ES-I3 (cell line): ENCODE measurements around the gene HIF1A.

Experiments
- H3K36me3 ChIP-seq: 2 replicates; pipeline ENCODE4 v1.6.1; 2013; ENCODE audit warnings: mild to moderate bottlenecking, low read length, control low read depth, moderate library complexity; ENCODE audit not compliant: insufficient read depth
- H3K4me1 ChIP-seq: 2 replicates; pipeline ENCODE4 v1.6.1; 2013; ENCODE audit warnings: mild to moderate bottlenecking, control low read depth, low read length; ENCODE audit not compliant: insufficient read depth
- H3K9ac ChIP-seq: 2 replicates; pipeline ENCODE4 v1.6.1; 2013; ENCODE audit warnings: low read depth, mild to moderate bottlenecking, low read length, moderate library complexity
- H3K9me3 ChIP-seq: 2 replicates; pipeline ENCODE4 v1.6.1; 2013; ENCODE audit warnings: mild to moderate bottlenecking, low read length, moderate library complexity; ENCODE audit not compliant: control insufficient read depth, insufficient read depth

The HIF1A gene

DNA sequence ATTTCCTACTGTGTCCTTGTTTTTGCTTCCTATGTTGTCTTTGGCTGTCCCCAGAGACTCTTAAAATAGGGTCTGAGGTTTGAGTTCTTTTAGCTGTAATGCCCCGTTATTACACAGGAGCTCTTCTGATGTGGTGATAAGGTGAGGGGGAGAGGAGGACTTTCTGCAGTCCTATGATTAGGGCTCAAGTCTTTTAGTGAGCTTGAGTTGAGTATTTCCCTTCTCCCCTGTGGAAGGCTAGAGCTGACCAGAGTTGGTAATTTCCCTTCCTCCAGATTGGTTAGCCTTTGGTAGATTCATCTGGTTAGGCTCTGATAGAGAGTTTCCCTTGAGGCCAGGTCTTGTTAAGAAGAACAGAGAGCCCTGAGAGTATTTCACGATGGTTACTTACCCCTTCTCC is 4.3 kb upstream of the HIF1A start:
- no peak overlapping the region for H3K9ac ChIP-seq
- H3K9me3 ChIP-seq = no peaks in the 10 kb centered on the region
- no peaks in the 10 kb centered on the region for H3K36me3 ChIP-seq
- peaks cover 8% of the 10 kb centered on the region; the same call in 1 of the 2 replicates for H3K4me1 ChIP-seq

DNA sequence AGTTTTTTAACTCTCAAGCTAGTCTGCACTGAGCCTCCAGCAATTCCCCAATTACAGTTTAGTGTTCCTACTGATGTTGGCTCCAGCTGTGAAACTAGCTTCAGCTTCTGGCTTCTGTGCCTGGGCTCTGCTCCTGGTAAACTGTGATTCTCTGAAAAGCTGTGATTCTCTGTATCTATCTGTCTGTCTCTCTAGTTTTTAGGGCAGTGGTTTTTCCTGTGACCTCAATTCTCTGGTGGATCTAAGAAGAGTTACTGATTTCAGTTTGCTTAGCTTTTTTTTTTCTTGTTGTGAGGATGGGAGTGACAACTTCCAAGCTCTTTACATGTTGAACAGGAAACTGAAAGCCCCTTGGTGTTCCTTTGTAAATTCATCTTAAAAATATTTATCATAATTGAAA is 3.8 kb upstream of the HIF1A start:
- Histone ChIP-seq H3K9me3 (no peaks in the 10 kb centered on the region), H3K4me1 (peaks cover 8% of the 10 kb centered on the region; the same call in 1 of the 2 replicates), H3K9ac (no peak overlapping the region), H3K36me3 (no peaks in the 10 kb centered on the region)

DNA sequence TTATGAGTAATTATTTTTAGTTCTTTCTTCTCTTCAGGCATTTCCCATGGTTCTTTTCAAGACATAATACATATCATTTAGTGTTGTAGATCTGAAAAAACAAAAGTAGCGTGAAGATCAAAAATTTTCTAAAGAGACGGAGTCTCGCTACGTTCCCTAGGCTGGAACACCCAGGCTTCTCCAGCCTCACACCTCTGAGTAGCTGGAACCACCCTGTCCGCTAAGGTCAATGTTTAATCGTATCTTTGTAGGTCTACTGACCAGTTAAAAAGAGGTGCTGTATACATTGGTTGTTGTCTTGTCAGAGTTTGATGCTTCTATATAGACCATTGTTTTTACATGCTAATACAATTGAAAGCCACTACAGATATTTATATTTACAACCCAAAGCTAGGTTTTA is 1.3 kb upstream of the HIF1A start:
- no peak overlapping the region for H3K9ac ChIP-seq
- no peaks in the 10 kb centered on the region for H3K36me3 ChIP-seq
- H3K4me1 ChIP-seq = peaks cover 15% of the 10 kb centered on the region
- H3K9me3 ChIP-seq = no peaks in the 10 kb centered on the region

DNA sequence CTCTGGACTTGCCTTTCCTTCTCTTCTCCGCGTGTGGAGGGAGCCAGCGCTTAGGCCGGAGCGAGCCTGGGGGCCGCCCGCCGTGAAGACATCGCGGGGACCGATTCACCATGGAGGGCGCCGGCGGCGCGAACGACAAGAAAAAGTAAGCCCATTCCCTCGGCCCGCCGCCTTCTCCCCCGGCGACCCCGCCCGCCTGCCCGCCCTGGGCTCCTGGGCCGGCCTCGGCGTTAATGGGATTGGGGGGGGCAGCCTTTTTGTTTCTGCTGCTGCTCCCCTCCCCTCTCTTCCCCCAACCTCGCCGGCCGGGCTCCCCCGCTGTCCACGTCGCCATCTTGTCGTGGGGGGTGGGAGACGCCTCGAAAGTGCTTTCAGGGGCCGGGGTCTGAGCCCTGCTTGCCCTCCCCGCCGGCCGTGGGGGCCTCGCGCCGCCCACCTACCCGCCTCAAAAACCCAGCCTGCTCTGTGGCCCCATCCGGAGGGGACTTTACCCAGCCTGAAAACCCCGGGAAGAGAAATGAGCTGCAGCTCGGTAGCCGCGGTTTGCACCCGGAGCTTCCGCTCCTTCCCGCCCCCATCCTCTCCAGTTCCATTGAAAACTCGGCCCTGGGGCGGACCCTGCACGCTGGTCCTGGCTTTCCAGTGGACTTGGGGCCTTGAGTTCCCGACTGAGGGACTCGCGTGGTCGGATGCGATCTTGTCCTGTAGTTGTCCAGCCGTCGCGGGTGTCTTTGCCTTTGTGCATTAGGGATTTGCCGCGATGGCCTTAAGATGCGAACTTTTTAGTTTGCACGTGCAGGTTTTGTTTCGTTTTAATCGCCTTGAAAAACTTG is 598 bp downstream of the HIF1A start:
- Histone ChIP-seq H3K9me3 (no peaks in the 10 kb centered on the region), H3K9ac (peak overlapping the region; percentile 99), H3K36me3 (no peaks in the 10 kb centered on the region), H3K4me1 (peaks cover 14% of the 10 kb centered on the region)

DNA sequence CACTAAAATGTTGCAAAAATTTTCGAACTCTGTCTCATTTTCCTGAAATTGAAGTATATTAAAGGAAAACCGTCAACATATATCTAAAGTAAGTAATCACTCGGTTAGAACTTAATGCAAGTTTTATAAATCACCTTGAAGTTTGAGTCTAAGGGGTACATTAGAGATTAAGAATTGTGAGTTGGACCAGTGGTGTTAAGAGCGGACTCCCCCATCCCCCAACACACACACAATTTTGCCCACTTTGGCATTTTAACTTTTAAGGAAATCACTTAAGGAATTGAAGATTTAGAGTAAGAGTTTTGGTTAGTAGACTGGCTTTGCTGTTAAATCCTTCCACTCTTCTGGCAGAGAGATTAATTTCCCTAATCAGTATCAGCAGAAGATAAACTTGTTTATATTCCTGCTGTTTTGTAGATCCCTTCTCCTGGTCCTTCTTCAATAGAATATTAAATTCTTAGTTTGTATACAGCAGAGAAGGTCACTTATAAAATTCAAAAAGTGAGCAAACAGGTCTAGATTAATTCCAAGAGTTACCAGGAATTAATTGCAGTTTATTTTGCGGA is 1.5 kb downstream of the HIF1A start:
- Histone ChIP-seq H3K36me3 (no peaks in the 10 kb centered on the region), H3K9me3 (no peaks in the 10 kb centered on the region), H3K4me1 (peaks cover 9% of the 10 kb centered on the region), H3K9ac (peak overlapping the region; percentile 99)

DNA sequence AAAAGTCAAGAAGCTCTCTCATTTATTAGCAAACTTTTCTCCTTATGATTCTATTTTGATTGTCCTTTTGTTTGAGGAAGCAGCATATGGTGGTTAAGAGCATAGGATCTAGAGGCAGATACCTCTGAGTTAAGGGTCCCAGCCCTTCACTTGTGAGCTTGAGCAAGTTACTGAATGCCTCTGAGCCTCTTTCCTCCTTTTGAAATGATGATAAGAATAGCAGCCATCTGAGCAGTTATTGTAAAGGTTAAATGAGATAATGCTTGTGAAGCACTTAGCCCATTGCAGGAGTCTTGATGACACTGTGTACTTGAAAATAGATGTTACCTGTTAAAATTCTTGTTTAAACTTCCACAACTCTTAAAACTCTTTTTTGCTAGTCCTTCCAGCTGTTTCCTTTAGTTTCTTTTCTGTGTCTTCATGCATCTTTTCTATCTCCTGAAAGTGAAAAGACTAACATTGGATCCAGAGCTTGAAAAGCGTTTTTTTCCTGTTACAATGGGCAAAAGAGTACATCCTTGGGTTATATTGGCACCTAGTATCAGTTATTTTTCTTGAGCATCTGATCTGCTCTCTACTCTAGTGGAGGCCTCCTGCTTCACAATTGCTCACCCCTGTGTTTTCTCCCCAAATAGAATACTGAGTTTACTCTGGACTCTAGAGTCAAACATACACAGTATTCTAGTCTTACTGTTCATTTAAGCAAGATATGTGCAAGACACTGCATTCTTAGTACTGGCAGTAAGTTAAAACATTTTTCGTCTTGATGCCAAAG is 3.1 kb downstream of the HIF1A start:
- H3K4me1 ChIP-seq = peaks cover 9% of the 10 kb centered on the region
- H3K9ac ChIP-seq = peak overlapping the region; percentile 99; the same call in 1 of the 2 replicates
- no peaks in the 10 kb centered on the region for H3K36me3 ChIP-seq
- H3K9me3 ChIP-seq = no peaks in the 10 kb centered on the region

DNA sequence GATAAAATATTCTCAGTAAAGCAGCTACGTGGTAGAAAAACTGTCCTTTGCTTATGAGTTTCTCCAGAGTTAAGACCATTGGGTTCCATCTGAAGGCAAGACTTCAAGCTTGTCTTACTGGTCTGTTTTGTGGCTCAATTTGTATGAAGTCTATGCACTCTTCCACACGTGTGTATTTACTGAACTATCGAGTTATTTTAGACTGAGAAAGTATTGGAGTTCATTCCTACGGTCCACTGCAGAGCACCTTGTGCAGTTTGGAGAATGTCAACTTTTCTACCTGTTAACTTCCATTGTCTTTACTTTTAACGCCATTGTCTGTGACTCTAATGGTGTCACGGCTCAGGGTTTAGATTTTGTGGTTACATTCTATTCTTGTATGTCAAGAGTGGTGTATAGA is 3.7 kb downstream of the HIF1A start:
- peak overlapping the region; percentile 99; the same call in 1 of the 2 replicates for H3K9ac ChIP-seq
- H3K9me3 ChIP-seq = no peaks in the 10 kb centered on the region
- peaks cover 15% of the 10 kb centered on the region for H3K4me1 ChIP-seq
- H3K36me3 ChIP-seq = no peaks in the 10 kb centered on the region

DNA sequence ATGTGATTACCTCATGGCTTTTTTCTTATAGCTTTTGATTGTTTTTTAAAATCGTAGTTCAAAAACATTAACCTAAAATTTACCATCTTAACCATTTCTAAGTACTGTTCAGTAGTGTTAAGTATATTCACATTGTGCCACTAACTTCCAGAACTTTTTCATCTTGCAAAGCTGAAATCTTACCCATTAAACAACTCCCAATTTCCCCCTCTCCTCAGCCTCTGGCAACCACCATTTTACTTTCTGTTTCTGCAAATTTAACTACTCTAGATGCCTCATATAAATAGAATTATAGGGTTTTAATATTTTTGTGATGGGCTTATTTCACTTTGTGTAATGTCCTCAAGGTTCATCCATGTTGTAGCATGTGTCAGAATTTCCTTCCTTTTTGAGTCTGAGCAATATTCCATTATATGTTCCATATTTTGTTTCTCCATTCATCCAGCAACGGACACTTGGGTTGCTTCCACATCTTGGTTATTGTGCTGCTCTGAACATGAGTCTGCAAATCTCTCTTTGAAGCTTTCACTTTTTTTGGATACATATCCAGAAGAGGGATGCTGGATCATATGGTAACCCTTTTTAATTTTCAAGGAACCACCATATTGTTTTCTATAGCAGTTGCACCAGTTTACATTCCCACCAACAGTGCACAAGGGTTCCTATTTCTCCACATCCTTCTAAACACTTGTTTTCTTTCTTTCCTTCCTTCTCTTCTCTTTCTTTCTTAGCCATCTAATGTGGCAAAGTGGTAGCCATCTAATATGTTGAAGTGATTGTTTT is 5.0 kb downstream of the HIF1A start:
- Histone ChIP-seq H3K4me1 (peaks cover 24% of the 10 kb centered on the region), H3K36me3 (no peaks in the 10 kb centered on the region), H3K9ac (no peak overlapping the region), H3K9me3 (no peaks in the 10 kb centered on the region)

DNA sequence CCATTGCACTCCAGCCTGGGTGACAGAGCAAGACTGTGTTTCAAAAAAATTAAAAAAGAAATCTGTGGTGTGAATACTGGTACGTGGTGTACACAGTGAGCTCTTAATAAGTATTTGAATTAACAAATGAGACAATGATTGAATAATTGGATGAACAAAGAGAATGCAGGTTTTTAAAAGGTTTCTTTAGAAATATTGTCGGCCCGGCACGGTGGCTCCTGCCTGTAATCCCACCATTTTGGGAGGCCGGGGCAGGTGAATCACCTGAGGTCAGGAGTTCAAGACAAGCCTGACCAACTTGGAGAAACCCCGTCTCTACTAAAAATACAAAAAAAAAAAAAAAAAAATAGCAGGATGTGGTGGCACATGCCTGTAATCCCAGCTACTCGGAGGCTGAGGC is 6.6 kb downstream of the HIF1A start:
- Histone ChIP-seq H3K36me3 (no peaks in the 10 kb centered on the region; the same call in 1 of the 2 replicates), H3K4me1 (peaks cover 24% of the 10 kb centered on the region), H3K9me3 (no peaks in the 10 kb centered on the region), H3K9ac (no peak overlapping the region)

DNA sequence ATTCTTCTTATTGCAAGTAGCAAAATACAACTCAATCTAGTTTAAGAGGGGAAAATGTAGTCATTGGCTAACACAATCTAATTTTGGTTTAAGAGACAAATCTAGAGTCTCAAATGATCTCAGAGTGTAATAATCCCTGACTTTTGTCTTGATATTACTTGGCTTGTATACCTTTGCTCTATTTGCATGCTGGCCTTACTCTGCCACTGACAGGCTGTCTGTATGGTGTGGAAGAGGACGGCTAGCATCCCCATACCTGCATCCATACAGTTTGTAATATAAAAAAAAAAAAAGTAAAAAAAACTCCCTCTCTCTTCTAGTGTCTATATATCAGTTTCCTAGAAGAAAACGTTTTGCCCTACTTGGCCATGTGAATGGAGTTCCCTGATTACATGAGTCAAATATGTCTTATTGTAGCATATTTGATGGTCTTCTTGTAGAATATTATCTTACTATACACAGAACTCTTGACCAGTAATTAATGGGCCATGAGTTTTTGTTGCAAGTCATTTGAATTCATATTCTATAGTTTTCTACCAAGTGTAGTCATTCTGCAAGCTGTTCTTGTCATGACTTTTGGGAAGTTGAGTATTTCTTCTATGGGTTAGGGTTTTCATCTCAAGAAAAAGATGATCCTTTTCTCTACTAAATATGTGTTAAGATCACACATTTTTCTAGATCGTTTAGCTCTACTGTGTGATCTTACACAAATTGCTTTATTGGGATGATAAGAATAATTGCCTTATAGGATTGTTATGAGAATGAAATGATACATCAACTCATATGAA is 8.2 kb downstream of the HIF1A start:
- Histone ChIP-seq H3K36me3 (no peaks in the 10 kb centered on the region; the same call in 1 of the 2 replicates), H3K4me1 (peaks cover 23% of the 10 kb centered on the region), H3K9ac (no peak overlapping the region), H3K9me3 (no peaks in the 10 kb centered on the region)

DNA sequence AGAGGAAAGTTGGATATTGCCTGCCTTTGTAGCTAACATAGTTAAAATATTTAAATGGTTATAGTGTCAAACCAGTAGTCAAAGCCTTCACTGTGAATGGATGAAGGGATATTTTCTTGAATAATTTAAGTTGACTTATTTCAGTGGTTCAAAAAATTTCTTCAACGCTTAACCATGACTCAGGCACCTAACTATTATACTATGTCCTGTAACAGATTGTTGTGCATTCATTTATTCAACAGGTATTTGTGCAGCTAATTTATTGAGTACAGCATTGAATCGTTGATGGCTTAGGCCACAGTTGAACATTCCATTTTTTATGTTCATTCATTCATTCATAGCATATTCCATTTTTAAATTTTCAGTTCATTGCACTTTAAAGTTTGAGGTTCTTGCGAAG is 9.2 kb downstream of the HIF1A start:
- Histone ChIP-seq H3K4me1 (peaks cover 15% of the 10 kb centered on the region), H3K9ac (no peak overlapping the region), H3K36me3 (no peaks in the 10 kb centered on the region; the same call in 1 of the 2 replicates), H3K9me3 (no peaks in the 10 kb centered on the region)

DNA sequence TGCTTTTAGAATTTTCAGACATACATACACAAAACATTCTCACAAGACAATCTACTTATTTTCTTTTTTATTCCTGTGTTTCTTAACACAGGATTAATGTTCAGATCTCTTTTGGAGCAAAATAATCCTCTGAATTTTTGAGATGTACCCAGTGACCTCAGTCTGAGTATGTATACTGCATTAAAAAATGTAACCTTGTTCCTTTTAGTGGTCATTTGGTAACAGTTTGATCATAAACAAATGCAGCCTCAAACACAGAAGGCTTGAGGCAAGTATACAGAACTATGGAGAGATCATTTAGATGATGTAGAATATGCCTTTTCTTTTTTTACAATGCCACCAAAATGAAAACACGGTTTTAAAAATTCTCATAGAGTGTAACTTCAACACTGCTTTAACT is 9.7 kb downstream of the HIF1A start:
- Histone ChIP-seq H3K9me3 (no peaks in the 10 kb centered on the region), H3K4me1 (peaks cover 15% of the 10 kb centered on the region), H3K36me3 (no peaks in the 10 kb centered on the region; the same call in 1 of the 2 replicates), H3K9ac (no peak overlapping the region)

DNA sequence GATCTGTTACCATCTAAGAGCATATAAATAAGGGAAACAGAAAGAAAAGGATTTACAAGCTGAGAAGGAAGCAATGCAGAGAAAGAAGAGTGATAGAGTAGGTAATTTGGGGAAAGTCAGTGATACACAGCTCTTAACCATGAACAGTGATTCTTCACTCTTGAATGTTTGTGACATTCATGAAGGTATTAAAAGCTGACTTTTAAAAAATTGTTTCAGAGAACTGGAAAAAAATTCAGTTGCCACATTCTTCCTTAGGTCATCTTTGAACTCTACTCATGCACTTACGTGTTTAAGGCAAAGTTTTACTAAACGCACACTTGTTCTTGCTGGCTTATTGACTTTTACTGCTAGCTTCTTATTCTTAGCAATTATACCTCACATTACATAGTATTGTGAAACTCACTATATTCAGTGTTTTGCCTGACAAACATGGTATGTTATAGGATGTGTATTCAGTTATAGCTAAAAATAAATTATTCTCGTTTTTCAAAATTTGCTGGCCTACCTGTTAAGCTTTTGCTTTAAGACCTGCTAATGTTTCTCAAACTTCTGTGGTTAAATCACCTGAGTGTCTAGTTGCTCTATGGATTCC is 10.9 kb downstream of the HIF1A start:
- H3K9me3 ChIP-seq = no peaks in the 10 kb centered on the region
- H3K36me3 ChIP-seq = no peaks in the 10 kb centered on the region; the same call in 1 of the 2 replicates
- peaks cover 18% of the 10 kb centered on the region for H3K4me1 ChIP-seq
- no peak overlapping the region for H3K9ac ChIP-seq
